GM12872 (cell line): Measurements from ENCODE around the gene TDRD12.

Source experiments
- TF ChIP-seq, protein P1 (sequence below): IDR thresholded peaks from 3 replicates; pipeline ENCODE4 v1.5.1; 2011; ENCODE audit warnings: low read depth, mild to moderate bottlenecking, low read length, moderate library complexity; ENCODE audit not compliant: insufficient read depth

The TDRD12 gene

DNA sequence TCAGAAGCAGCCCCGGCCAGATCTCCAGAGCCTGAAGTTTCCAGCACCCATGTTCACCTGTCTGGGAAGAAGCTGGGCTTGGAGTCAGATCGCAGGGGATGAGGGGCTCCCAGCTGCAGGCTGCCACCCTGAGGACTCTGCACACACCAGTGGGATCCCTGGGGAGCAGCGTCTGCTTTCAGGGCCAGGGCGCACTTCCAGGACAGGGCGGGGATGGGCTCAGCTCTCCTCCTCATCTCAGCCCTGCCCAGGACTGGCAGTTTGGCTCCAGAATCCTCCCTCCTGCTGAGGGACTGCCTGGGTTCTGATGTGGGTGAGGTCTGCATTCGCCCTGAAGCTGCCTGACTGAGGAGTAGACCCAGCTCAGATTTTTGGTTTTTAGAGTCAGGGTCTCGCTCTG, 146.5 kb downstream of the TDRD12 start:
- TF ChIP-seq, protein P1, sequence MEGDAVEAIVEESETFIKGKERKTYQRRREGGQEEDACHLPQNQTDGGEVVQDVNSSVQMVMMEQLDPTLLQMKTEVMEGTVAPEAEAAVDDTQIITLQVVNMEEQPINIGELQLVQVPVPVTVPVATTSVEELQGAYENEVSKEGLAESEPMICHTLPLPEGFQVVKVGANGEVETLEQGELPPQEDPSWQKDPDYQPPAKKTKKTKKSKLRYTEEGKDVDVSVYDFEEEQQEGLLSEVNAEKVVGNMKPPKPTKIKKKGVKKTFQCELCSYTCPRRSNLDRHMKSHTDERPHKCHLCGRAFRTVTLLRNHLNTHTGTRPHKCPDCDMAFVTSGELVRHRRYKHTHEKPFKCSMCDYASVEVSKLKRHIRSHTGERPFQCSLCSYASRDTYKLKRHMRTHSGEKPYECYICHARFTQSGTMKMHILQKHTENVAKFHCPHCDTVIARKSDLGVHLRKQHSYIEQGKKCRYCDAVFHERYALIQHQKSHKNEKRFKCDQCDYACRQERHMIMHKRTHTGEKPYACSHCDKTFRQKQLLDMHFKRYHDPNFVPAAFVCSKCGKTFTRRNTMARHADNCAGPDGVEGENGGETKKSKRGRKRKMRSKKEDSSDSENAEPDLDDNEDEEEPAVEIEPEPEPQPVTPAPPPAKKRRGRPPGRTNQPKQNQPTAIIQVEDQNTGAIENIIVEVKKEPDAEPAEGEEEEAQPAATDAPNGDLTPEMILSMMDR: no peak

DNA sequence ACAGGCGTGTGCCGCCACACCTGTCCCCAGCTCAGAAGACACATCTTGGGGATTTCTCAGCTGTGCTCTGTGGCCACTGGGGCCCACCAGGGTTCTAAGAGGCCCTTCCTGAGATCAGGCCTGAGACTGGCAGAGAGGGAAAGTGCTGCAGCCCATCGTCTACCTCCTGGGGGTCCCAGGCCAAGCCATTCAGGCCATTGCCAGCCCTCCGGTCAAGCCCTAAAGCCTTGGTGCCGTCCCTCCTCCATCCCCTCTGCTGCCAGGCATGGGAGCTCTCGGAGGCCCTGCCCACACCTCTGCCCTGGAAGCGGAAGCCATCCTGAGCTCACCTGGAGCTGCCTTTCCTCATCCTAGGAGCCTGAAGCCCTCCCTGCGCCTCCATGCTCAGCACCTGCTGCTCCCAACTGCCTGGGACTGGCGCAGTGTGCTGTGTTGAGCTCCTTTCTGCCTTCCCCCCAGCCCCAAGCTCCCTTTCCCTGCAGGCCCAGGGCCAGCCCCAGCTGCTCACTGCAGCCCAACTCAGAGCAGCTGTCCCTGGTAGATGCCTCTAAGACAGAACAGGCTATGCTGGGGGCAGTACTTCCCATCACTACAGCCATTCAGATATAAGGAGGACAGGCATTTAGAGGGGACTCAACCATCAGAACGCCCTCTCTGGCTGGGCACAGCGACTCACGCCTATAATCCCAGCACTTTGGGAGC, 147.1 kb downstream of the TDRD12 start:
- TF ChIP-seq, protein P1: no peak

DNA sequence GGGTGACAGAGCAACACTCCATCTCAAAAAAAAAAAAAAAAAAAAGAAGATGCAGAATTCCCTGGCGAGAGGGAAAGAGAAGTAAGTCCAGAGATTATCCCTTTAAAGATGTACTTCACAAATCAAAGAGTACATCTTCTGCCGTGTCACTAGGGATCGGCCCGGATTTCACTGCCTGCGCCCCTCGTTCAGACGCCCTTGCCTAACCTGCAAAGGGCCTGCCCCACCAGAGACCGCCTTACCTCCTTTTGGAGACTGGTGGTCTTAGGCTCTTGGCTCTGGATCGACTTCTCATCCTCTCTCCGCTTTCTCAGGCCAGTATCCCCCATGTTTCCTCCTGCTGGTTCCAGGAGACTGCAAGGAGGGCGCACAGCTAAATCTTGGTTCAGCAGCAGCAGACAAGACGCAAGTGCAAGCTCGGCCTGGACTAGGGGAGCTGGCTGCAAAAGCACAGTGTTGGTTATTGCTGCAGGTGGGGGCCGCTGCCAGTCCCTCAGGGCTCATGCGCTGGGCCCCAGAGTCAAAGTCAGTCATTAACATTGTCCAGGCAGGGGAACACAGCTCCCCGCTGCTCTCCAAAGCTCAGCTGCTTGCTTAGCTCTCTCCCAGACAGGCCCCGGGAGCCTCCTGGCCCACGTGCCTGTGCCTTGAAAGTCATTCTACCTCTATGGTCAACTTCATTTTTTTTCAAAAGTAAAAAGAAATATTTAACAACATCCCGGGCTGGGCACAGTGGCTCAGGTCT, 148.8 kb downstream of the TDRD12 start:
- TF ChIP-seq, protein P1: no peak

- TF ChIP-seq, protein P1: no peak
Measured at GRCh38 chr19:32869369-32869965, 149.9 kb downstream of the TDRD12 start, which contains the start of gene SLC7A9. Gene SLC7A9, minus strand, starts transcription at chr19:32869767. Its CDS starts 1,233 bp downstream, at chr19:32868534.

DNA sequence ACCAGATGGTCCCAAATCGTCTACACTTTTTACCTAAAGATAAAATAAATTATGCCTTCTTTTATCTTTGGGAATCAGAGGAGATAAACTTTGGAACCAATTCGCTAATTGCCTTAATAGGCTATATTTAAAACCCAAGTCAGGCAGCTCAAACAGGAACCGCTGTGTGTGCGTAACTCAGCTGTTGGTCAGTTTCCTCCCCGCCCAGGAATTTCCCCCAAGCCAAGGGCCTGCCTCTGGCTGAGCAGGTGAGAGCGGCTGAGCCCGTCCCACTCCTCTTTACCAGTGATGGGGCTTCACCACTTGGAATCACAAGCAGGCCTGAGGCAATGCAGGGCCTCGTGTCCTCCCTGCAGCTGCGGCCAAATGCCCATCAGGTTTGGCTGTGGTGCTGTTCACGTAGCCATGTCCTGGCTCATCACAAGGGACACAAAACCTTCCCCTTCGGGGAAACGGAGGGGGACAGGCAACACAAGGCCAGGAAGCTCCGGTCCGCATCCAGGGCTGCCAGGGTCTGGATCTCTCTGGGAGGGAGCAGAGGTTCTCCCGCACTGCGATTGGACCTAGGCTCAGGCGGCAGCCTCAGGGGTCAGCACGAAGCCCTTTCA, 150.5 kb downstream of the TDRD12 start:
- TF ChIP-seq, protein P1: no peak

DNA sequence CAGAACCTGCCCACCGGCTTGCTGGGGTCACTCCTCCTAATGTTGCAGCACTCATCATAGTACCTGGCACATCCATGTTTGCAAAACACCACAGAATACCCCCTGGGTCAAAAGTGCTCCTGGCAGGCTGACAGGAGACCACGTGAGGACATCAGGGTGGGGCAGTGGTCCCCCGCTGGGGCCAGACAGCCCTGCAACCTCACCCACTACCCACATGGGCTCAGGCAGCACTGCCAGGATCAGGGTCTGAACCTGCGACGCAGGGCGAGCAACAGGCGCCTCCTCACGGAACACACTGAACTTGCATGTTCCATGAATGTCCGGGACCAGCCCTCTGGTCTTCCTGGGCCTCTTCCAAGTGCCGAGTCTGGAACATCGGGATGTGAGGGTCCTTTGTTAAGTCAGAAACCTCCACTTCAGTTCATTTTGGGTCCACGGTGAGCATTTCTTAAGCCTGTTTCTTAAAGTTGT, 151.4 kb downstream of the TDRD12 start:
- TF ChIP-seq, protein P1: no peak

DNA sequence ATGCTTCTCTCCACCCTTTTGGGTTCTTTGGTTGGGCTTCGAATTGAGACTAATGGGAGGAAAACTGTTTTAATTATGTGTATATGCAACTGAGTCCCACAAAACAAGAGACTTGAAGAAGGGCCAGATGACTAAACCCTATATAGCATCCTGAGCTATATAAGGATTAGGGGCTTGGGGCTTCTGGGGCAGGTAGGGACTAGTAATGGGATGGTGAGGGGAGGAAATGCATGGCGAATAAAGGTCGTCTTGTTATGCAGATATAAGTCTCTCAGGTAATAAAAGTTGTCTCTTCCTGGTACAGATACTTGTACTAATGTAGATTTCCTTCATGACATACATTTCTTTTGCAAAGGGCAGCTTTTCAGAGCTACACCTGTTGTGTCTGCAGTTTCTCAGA, 152.8 kb downstream of the TDRD12 start:
- TF ChIP-seq, protein P1: no peak
